HG03025 (cell line): Measurements from ENCODE around the gene LRRC56.
"Not testable (repeated sequence)": the region's sequence is repeated elsewhere in the genome, so short reads cannot be mapped to it uniquely, and the experiment has no call there.

ENCODE experiments used
- ATAC-seq: cut with Tn5 transposase; IDR thresholded peaks from one replicate; pipeline ENCODE4 v1.9.1; 2021; ENCODE audit warnings: mild to moderate bottlenecking, moderate library complexity; ENCODE audit not compliant: unreplicated experiment, low FRiP score

LRRC56 gene

DNA sequence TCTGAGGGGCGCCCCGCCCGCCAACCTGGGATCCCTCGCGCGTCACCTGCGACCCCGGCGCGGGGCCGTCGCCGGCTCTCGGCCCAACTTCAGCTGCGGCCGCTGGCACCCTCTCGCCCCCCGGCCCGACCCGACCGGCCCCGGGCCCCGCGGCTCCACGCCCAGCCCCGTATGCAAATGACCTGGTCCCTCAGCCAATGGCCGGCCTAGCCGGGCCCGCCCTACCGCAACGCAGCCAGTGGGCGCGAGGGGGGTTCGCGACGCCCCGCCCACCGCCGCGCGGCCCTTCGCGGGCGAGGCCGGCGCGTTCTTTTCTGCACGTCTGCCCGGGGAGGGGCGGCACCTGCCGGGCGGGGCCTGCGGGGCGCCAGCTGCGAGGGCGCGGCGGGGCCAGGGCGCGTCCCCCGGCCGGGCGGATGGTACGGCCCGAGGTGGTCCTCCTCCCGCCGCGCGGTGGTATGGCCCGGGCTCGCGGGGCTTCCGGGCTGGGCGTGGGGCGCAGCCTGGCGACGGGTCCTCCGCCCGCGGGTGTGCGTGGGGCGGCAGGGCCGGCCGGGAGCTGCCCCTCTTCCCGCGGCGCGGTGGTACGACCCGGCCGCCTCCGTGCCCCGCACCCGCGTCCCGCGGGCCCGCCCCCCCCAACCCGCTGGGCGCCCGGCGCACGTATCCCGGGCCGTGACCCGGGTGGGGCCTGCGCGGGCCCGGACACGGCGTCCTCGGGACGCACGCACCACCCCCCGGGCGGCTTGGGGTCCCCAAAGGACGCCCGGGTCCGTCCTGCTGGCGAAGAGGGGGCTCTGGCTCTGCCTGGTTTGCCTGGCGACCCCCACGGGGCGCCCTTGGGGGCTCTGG, 31.2 kb downstream of the LRRC56 start:
- peak; percentile 78 for ATAC-seq

DNA sequence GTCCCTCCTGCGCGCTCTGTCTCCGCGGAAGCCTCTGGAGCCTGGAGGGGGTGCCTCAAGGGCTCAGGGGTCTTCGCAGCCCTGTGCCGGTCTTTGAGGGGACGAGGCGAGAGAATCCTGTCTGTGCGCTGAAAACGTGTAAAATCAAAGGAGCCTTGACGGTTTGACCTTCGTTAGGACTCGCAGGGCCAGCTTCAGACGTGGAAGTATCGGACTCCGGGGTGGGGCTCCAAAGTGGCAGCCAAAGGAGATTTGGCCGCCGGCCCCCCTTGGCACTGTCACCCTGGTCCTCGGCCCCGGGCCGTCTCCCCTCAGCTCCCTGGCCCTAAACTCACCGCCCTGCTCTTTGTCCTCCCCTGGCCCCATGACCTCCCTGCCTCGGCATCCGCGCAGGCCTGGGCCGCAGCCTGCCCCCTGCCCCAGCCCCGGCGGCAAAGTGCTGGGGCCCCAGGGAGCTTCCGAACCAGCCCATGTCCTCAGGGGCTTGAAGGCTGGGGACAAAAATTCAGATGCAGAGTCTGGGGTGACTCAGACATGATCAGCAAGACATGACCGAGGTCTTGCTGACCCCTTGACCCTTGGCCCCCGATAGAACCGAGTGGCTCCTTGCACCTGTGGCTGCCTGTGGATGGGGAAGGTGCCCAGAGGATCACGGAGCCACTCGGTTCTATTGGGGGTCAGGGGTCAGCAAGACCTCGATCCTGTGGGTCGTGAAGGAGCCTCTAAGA, 32.0 kb downstream of the LRRC56 start:
- ATAC-seq: no peak

DNA sequence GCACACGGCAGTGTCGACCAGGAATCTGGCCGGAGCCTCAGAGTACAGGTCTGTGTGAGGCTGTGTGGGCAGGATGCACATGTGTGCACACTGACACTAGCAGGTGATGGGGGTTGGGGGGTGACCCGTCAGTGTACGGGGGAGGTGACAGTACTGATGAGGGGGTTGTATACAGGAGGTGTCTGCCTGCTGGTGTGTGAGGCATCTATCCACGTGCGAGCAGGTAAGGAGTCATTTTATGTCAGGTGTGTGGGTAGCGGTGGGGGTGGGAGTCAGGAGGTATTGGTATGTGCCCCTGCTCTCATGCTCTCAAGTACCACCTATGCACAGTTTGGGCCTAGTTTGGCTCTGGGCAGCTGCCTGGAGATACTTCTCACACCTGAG, 34.5 kb downstream of the LRRC56 start:
- ATAC-seq: no peak

DNA sequence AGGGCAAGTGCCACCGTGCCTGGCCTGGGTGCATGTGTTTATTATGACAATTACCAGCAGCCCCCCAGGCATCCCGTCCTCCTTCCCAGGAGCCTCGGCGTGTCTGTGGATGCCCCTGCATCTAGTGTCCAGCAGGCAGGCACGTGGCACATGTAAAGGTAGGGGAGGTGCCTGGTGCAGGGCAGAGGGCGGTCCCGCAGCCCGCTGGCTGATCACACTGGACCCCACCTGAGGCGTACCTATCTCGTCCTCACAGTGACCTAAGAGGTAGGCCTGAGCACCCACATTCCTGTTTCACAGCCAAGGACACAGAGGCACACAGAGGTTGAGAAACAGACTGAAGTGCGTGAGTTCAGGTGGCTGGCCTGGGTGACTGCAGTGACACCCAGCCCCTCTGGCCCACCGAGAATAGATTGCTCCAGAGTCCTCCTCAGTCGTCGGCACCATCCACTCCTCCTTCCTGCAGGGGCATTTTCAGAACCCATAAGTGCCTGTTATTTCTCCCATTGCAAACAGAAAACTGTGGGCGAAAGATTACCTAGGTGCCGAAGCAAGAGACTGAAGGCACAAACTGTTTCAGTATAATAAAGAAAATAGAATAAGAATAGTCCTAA, 35.9 kb downstream of the LRRC56 start:
- ATAC-seq: no peak

DNA sequence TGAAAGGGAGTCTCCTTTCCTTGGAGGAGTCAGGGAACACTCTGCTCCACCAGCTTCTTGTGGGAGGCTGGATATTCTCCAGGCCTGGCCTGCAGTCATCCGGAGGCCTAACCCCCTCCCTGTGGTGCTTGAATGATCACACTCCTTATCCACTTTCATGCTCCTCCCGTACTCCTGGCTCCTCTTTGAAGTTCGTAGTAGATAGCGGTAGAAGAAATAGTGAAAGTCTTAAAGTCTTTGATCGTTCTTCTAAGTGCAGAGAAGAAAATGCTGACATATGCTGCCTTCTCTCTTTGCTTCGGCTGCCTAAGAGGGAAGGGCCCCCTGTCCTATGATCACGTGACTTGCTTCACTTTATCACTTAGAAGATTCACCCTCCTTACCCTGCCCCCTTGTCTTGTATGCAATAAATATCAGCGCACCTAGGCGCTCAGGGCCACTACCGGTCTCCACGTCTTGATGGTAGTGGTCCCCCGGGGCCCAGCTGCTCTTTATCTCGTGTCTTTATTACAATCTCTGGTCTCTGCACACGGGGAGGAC, 36.8 kb downstream of the LRRC56 start:
- not testable (repeated sequence) for ATAC-seq

DNA sequence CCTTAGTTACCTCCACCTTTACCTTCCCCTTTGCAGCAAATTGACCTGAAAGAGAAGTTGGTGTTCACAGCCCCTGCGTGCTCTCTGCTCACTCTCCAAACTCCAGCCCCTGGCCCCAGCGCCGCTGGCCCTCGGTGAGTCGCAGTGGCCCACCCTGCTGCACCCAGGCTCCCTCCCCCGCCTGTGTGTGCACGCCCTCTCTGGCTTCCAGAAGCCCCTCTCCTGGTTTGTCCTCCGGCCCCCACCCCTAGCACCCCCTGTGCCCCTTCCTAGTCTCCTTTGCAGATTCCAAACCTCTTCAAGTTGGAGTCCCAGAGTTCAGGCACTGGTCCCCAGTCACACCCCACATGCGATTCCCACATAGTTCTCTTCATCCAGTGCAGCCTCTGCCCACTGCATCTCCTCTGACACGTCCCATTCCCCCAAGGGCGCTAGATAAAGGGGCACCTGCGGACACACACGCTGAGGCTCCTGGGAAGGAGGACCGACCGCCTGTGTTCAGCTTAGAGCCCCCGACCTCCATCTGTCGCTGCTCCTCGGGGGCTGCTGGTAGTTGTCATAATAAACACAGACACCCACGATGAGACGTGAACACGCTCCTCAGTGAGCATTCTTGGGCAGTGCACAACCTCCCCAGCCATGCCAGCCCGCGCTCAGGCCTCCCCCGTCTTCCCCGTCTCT, 37.4 kb downstream of the LRRC56 start:
- peak; percentile 2 for ATAC-seq

DNA sequence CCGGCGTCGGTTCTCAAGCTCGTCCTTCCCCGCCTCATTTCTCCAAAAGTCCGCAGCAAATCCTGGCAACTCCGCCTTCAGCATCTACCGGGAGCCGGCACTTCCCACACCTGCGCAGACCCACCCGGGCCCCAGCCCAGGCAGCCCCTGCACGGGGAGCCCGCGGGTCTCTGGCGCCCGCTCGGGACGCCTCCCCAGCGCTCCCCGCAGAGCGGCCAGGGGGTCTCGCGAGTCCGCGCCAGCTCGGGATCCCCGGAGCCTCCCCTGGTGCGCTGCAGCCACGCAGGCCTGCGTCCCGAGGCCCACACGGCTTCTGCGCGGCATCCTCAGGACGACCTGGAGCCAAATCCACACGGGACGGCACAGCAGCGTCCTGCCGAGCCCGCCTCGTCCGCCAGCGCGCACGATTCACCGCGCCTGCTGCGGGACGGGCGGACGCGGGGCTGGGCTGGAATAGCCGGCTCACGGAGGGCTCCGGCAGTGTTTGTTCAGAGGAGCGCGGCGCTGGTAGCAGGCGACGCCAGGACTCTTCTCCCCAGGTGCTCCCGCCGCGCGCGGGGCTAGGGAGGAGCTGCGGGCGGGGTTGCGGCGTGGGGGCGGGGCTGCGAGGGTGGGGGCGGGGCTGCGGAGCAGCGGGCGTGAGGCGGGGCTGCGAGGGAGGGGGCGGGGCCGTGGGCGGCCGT, 38.1 kb downstream of the LRRC56 start:
- ATAC-seq: peak; percentile 19

DNA sequence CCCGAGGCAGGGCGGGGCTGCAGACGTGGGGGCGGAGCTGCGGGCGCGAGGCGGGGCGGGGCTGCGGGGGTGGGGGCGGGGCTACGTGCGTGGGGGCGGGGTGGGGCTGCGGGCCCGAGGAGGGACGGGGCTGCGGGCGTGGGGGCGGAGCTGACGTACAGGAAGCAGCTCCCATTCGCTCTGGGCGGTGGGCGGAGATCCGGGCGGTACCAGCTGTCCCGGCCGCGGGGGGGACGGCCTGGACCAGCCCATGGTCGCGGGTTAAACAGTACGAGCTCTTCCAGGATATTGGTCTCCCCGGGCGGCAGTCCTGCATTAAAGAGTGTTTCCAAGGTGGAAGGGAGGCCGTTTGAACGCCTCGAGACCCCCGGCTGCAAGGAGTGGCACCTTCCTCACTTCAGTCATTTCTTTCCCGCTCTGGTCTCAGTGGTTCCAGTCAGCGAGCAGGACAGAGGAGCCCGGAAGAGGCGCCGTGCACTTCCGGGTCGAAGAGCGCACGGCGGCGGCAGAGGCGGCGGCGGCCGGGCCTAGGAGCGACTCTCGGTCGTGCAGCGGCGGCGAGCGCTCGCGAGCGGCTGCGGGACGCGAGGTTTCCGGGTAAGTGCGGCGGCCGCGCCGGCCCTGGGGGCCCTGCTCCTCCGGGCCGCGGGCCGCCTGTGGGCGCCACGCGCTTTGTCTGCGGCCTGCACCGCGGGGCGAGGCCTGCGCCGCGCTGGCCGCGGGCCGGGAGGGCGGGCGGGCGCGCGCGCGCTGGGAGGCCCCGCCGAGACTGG, 38.9 kb downstream of the LRRC56 start, which contains the start of gene PHRF1:
PHRF1 (plus strand) TSS at position 475 of the 773 bp plus-strand sequence. CDS start 5,043 bp downstream, outside the sequence.
- peak; percentile 75 for ATAC-seq

DNA sequence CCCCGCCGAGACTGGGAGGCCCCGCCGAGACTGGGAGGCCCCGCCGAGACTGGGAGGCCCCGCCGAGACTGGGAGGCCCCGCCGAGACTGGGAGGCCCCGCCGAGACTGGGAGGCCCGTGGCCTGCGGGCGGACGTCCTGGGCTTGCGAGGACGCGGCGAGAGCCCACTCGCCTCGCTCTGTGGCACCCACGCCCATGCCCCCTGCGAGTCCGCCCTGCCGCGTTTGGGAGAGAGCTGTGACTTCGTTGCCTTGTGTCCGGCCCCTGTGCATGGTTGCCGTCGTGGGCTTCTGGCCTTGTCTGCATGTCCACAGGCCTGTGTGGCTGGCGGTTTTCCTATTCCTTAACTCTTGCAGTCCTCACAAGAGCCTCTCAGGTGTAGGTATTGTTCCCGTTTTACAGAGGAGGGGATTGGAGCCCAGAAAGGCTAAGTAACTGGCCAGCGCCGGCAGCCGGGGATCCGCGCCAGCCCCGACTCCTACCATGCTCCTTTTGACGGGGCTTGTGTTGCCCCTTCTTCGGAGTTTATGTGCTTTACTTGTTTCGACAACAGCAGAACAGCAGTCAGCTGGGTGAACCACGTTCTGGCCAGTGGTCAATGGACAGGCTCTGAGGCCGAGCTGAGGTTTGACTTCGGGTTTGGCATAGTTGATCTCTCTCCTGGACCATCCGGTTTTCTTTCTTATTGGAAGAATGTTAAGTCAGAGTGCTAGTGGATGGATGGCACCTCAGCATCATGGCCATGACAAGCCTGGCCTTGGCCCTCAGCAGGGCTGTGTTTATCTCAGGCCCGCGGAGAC, 39.7 kb downstream of the LRRC56 start:
- ATAC-seq: no peak

DNA sequence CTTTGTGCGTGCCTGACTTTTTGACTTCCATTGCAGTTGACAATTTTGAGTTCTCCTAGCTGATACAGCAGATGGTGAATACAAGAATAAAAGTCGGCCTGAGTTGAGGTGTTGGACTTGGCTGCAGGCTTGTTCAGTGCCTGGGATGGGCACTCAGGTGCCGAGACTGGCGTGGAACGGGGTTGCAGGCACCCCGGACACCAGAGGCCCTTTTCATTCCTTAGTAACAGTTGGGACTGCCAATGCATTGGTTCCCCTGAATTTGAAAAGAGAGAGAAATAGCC, 40.2 kb downstream of the LRRC56 start:
- ATAC-seq: no peak

DNA sequence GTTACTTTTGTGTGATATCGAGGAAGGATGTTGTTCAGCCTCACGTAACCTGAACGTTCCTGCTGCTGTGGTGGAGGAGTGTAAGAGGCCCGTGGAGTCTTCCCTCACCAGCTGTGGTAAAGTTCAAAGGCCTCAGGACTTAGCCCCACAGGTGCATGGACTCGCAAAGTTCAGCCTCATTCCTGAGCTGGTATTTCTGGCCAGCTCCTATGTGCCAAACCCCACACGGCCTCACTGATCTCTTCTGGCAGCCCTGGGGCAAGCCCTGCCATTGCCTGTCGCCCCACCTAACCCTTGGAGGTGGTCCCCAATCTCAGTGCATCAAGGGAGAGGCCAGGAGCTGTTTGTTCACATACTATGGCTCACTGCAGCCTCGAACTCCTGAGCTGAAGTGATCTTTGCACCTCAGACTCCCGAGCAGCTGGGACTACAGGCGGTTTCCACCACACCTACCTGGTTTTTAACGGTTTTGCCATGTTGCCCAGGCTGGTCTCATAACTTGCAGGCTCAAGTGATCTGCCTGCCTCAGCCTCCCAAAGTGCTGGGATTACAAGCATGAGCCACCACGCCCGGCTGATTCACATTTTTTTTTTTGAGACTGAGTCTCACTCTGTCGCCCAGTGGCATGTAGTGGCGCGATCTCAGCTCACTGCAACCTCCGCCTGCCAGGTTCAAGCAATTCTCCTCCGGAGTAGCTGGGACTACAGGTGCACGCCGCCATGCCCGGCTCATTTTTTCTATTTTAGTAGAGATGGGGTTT, 41.1 kb downstream of the LRRC56 start:
- no peak for ATAC-seq

DNA sequence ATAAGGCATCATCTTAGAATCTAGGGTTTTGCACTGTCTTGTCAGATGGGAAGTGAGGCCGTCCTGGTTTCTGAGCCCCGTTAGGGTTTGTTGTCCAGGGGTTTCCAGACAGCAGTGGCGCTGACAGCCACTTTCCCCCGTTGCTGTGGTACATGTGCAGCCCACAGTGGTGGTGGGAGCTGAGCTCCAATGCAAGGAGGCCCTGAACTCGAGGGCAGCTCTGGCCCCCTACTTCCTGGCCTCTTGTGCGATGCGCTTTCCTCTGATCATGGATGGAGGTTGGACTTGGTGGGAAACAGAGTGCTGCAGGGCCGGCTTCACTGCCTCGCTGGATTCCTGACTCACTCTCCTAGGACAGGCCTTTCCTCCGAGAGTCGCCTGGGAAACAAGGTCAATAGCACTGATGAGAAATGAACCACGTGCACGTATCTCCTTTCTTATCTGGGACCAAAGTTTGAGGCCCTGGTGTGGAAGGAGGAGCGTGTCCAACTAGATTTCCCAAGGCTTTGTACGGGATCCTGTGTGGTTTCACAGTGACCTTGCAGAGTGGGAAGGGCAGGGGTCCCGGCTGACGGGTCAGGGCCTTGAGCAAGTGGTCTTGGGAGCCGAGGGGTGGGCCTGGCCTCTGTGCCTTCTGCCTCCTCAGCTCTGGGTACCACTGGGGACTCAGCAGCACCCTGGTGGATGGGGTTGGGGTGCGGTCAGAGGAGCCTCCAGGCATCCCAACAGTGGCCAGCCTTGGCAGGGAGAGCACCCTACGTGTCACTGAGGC, 42.7 kb downstream of the LRRC56 start:
- no peak for ATAC-seq

DNA sequence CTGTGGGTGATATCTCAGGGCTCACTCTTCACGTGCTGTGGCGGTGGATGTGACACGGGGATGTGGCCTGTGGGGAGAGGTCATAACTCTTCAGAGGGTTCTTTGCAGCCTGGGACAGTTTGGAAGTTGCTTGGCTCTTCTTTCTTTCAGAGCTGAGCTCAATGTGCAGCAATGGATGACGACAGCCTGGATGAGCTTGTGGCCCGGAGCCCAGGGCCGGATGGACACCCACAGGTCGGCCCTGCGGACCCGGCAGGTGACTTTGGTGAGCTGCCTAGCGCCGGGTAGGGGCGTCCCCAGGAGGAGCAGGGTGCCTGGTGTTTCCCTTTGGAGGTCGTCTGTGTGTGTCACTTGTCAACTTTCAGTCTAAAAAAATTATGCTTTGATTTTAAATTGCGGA, 44.0 kb downstream of the LRRC56 start:
- no peak for ATAC-seq

DNA sequence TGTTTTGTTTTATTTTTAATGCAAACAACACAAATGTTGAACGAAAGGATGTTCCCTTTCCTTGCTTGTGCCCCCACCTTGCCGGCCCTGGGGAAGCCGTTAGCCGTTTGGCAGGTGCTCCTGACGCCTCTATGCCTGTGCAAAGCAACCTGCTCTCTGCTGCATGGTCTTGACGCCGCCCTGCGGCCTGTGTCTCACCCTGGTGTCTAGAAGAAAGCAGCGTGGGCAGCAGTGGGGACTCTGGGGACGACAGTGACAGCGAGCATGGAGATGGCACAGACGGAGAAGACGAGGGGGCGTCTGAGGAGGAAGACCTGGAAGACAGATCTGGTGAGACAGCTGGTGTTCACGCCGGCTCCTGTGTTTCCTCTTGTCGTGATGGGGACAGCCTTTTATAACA, 44.4 kb downstream of the LRRC56 start:
- no peak for ATAC-seq

DNA sequence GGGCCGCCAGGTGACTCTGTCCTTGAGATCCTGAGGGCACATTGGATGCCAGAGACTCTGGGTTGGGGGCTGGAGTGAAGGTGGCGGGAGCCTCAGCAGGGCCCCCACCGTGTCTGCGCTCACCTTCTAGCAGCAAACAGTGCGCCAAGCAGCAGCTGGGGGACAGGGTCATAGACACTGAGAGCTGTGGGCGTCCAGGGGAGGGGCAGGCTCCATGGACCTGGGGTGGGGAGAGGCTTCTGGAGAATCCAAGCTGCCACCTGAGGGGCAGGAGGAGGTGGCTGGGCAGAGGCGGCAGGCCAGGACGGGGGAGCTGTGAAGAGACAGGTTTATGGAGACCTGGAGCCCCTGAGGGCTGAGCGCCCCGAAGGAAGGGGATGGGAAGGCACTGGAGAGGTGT, 47.0 kb downstream of the LRRC56 start:
- ATAC-seq: no peak

DNA sequence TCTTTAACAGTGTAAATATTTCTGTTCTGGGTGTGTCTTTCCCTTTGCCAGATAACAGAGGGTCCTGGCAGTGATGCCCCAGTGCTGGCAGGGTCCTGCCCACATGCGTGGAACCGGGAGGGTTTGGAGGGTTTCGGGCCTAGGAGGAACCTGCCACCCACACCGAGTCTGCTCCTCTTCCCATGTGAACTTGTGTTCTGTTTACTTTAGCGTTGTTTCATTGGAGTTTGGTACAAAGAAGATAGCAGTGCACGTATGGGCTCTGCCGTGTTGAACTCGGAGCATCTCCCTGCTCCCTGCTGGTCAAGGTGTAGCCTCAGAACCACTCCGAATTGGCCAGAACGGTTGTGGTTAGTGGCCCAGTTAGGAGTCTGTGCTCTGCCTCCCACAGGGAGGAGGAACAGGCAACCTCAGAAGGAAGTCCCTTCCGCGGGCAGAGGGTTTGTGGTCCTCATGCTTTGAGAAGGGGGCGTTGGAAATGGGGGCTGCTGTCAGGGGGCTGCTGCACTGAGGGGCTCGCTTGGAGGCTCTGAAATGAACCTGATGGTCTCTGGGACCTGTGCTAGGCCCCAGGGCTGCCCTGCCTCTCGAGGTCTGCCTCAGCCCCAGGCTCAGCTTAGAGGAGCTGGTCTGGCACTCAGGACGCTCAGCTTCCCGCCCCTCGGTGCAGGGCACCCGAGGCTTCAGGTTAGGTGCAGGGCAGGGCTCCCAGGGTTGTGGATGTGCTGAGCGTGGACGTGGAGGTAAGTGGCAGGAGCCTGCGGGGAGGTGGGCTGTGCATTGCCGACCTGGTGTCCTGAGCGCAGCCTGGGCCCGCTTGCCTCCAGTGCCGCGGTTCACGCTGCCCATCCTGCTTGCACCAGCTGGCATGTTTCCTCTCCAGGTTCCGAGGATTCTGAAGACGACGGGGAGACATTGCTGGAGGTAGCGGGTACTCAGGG, 49.3 kb downstream of the LRRC56 start:
- ATAC-seq: no peak
